Measurements from ENCODE around the gene FAM151A. TPM values are rescaled to one million over a fixed set of nuclear protein-coding genes. Genes with fewer than 3 reads are reported as not detected.
A peak's percentile ranks its signal among the peaks of the same experiment; 100 is the strongest.

The FAM151A gene
- total and polyA plus RNA-seq, 5 donors from 2014 or later = not detected

DNA sequence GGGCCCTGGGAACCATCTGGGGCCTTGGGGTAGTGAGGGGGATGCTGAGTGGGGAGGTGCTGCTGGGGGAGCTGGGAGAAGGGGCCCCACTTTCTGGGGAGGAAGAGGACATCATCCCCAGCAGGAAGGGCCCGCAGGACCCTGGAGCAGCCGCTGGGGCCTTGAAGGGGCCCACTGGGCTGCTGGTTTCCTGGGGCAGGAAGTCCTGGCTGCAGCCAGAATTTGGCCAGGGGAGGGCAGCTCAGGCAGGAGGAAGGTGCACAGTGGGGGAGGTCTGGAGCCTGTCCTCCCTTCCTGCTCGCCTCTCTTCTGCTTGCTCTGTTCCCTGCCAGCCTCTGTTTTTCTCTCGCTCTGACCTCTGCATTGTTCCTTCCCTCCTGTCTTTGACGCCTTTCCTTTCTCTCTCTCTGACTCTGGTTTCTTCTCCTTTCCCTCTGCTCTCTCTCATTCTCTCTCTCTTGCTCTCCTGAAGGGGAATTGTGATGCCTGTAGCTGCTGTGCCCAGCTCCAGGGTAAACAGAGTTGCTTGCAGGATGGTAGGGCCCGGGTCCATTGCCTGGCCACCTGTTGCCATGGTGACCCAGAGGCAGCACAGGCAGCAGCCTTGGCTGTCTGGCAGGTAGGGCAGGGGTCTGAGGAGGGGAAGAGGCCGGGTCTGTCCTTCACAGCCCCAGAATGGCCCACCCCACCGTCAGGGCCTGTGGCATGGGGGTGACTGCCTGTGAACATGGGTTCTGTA lies 51.4 kb downstream of the FAM151A start:
- no peak for DNase-seq

DNA sequence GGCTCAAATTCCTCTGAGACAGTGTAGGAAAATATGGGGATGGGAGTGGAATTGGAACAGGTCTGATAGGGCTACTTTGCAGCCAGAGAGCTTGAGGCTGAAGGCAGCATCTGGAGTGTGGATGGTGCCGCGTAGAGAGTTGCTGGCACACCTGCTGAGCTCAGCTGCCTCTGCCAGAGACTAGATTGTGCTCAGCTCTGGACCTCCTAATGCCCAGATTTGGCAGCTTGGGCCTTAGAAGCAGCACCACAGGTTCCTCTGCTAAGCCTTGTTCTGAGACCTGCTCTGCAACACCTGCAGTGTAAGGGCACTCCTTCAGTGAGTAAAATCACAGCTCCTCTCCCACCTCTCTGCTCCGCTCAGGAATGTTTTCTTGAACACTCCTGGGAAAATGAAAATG lies 52.0 kb downstream of the FAM151A start:
- Histone ChIP-seq H3K9me3 (ENCODE audit: control insufficient read depth in 2 of 2, low read length in 2 of 2) (no peaks in the 10 kb centered on the region), H3K4me1 (ENCODE audit: control insufficient read depth, insufficient read depth, low read length, poor library complexity, severe bottlenecking) (no peaks in the 10 kb centered on the region), H3K27ac (ENCODE audit: insufficient read depth, low read length, poor library complexity, severe bottlenecking) (no peak overlapping the region), H3K27me3 (ENCODE audit: control insufficient read depth, insufficient read depth, low read length) (no peaks in the 10 kb centered on the region), H3K4me3 (ENCODE audit: low read depth, low read length) (no peak overlapping the region), H3K36me3 (ENCODE audit: control insufficient read depth, insufficient read depth, low read length) (no peaks in the 10 kb centered on the region)
- Mint-ChIP-seq H3K4me3 (no peak overlapping the region), H3K36me3 (no peaks in the 10 kb centered on the region), H3K27me3 (no peaks in the 10 kb centered on the region), H3K27ac (no peak overlapping the region), H3K9me3 (no peaks in the 10 kb centered on the region), H3K4me1 (peaks cover 0 to 5% (median 0%) of the 10 kb centered on the region in 4 donors)
- DNase-seq = no peak
- no peak for ATAC-seq (ENCODE audit: low read depth in 2 of 2)

More for the DNA sequence above, 51.4 kb downstream of the FAM151A start:
- Mint-ChIP-seq H3K4me1 (peaks cover 0 to 5% (median 0%) of the 10 kb centered on the region in 4 donors), H3K4me3 (no peak overlapping the region), H3K9me3 (no peaks in the 10 kb centered on the region), H3K27ac (no peak overlapping the region), H3K27me3 (no peaks in the 10 kb centered on the region), H3K36me3 (no peaks in the 10 kb centered on the region)
- ATAC-seq (ENCODE audit: low read depth in 2 of 2) = no peak
- H3K36me3 ChIP-seq (ENCODE audit: control insufficient read depth, insufficient read depth, low read length) = no peaks in the 10 kb centered on the region
- H3K27ac ChIP-seq (ENCODE audit: insufficient read depth, low read length, poor library complexity, severe bottlenecking) = no peak overlapping the region
- H3K27me3 ChIP-seq (ENCODE audit: control insufficient read depth, insufficient read depth, low read length) = no peaks in the 10 kb centered on the region
- no peaks in the 10 kb centered on the region for H3K9me3 ChIP-seq (ENCODE audit: control insufficient read depth in 2 of 2, low read length in 2 of 2)
- H3K4me3 ChIP-seq (ENCODE audit: low read depth, low read length) = no peak overlapping the region
- H3K4me1 ChIP-seq (ENCODE audit: control insufficient read depth, insufficient read depth, low read length, poor library complexity, severe bottlenecking) = no peaks in the 10 kb centered on the region

DNA sequence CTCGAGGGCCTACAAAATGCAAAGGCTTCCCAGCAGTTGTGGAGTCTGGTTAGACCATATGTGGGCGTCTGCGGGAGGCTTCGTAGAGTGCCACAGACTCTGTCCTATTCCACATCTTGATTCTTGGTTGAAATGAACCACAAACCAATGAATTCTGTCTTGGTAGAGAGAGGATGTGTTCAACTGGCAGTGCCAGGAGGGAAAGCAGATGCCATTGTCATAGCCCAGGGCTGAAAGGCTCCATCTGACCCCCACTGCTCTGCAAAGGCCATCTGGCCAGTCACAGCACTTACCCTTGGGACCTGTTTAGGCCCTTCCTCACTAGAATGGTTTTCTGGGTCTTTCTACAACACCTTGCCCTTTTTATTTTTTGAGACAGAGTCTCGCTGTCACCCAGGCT lies 53.2 kb downstream of the FAM151A start:
- DNase-seq (no peak), ATAC-seq (ENCODE audit: low read depth in 2 of 2) (no peak)
- Histone ChIP-seq H3K9me3 (ENCODE audit: control insufficient read depth in 2 of 2, low read length in 2 of 2) (no peaks in the 10 kb centered on the region), H3K4me1 (ENCODE audit: control insufficient read depth, insufficient read depth, low read length, poor library complexity, severe bottlenecking) (no peaks in the 10 kb centered on the region), H3K27me3 (ENCODE audit: control insufficient read depth, insufficient read depth, low read length) (no peaks in the 10 kb centered on the region), H3K4me3 (ENCODE audit: low read depth, low read length) (no peak overlapping the region), H3K27ac (ENCODE audit: insufficient read depth, low read length, poor library complexity, severe bottlenecking) (no peak overlapping the region), H3K36me3 (ENCODE audit: control insufficient read depth, insufficient read depth, low read length) (no peaks in the 10 kb centered on the region)
- no peak overlapping the region for H3K27ac Mint-ChIP-seq
- H3K4me3 Mint-ChIP-seq = no peak overlapping the region
- H3K36me3 Mint-ChIP-seq = no peaks in the 10 kb centered on the region
- H3K27me3 Mint-ChIP-seq = no peaks in the 10 kb centered on the region
- H3K4me1 Mint-ChIP-seq = peaks cover 0 to 5% (median 0%) of the 10 kb centered on the region in 4 donors
- H3K9me3 Mint-ChIP-seq = no peaks in the 10 kb centered on the region

DNA sequence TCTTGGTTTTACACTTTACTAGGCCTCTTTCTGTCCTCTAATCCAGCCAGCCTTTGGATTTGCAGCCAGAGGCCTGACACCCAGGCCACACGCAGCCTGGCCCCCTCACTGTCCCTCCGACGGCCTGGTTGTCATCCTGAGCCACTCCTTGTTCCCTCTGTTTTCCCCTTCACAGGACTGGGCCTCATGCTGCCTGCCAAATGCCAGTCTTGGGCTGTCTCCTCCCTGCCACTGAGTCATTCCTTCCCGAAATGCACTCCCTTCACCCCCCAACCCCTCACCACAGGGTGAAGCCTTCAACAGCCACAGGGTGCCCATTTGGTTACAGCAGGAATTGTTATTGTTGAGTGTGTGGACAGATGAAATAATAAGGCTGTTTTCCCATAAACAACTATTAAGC lies 54.0 kb downstream of the FAM151A start:
- DNase-seq (no peak), ATAC-seq (ENCODE audit: low read depth in 2 of 2) (no peak)
- Histone ChIP-seq H3K9me3 (ENCODE audit: control insufficient read depth in 2 of 2, low read length in 2 of 2) (no peaks in the 10 kb centered on the region), H3K27me3 (ENCODE audit: control insufficient read depth, insufficient read depth, low read length) (no peaks in the 10 kb centered on the region), H3K36me3 (ENCODE audit: control insufficient read depth, insufficient read depth, low read length) (no peaks in the 10 kb centered on the region), H3K27ac (ENCODE audit: insufficient read depth, low read length, poor library complexity, severe bottlenecking) (no peak overlapping the region), H3K4me1 (ENCODE audit: control insufficient read depth, insufficient read depth, low read length, poor library complexity, severe bottlenecking) (no peaks in the 10 kb centered on the region), H3K4me3 (ENCODE audit: low read depth, low read length) (no peak overlapping the region)
- H3K4me3 Mint-ChIP-seq = no peak overlapping the region
- no peaks in the 10 kb centered on the region for H3K36me3 Mint-ChIP-seq
- H3K27me3 Mint-ChIP-seq = no peaks in the 10 kb centered on the region
- no peaks in the 10 kb centered on the region for H3K9me3 Mint-ChIP-seq
- peaks cover 0 to 5% (median 2%) of the 10 kb centered on the region in 4 donors for H3K4me1 Mint-ChIP-seq
- peak overlapping the region in 1 of 3 donors; percentile 21 for H3K27ac Mint-ChIP-seq

DNA sequence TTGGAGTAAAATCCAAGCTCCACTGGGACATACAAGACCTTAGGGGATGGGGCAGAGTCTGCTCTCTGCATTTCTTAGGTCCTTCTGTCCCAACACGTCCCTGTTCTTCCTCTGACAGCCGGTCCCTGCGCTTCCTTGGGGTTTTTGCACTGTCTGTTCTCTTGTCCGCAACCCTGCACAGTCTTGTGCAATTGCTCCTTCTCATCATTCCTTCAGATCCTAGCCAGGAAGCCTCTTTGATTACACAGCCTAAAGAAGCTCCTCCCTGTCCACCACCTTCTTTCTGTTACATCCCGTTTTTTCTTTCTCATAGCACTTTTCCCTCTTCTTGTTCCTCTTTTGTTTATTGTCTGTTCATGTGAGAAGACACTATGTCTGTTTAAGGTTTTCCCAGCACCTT lies 55.4 kb downstream of the FAM151A start:
- H3K4me1 ChIP-seq (ENCODE audit: control insufficient read depth, insufficient read depth, low read length, poor library complexity, severe bottlenecking) = no peaks in the 10 kb centered on the region
- Mint-ChIP-seq H3K4me3 (no peak overlapping the region), H3K4me1 (peaks cover 0 to 6% (median 2%) of the 10 kb centered on the region in 4 donors), H3K9me3 (no peaks in the 10 kb centered on the region), H3K36me3 (no peaks in the 10 kb centered on the region), H3K27me3 (no peaks in the 10 kb centered on the region), H3K27ac (peak overlapping the region in 1 of 3 donors; percentile 58)
- ATAC-seq (ENCODE audit: low read depth in 2 of 2) = no peak
- H3K36me3 ChIP-seq (ENCODE audit: control insufficient read depth, insufficient read depth, low read length) = no peaks in the 10 kb centered on the region
- DNase-seq = no peak
- no peaks in the 10 kb centered on the region for H3K27me3 ChIP-seq (ENCODE audit: control insufficient read depth, insufficient read depth, low read length)
- no peaks in the 10 kb centered on the region for H3K9me3 ChIP-seq (ENCODE audit: control insufficient read depth in 2 of 2, low read length in 2 of 2)
- H3K4me3 ChIP-seq (ENCODE audit: low read depth, low read length) = no peak overlapping the region
- no peak overlapping the region for H3K27ac ChIP-seq (ENCODE audit: insufficient read depth, low read length, poor library complexity, severe bottlenecking)

DNA sequence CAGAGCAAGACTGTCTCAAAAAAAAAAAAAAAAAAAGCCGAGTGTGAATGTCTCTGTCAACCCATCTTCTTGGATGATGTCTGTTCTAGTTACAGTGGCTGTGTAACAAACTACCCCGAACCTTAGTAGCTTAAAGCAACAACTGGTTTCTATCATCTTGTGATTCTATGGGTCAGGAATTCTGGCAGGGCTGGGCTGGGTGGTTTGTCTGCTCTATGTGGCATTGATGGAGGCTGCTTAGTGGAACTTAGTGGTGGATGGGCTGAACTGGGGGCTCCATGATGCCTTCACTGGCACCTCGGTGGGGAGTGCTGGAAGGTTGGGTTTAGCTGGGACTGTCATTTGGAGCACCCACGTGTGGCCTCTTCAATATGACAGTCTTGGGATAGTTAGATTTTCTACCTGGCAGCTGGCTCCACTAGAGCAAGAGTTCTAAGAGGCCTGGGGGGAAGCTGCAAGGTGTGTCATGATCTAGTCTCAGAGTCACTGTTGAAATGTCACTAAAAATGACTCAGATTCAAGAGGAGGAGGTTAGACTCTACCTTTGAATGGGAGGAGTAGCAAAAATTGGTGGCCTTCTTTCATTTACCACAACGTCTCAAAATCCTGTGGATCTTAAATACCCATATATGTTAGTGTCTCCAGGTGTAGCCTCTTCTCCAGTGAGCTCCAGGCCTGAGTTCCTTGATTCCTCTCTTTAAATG lies 56.7 kb downstream of the FAM151A start:
- H3K4me1 Mint-ChIP-seq = peaks cover 0 to 6% (median 2%) of the 10 kb centered on the region in 4 donors
- DNase-seq (no peak), ATAC-seq (ENCODE audit: low read depth in 2 of 2) (no peak)
- H3K36me3 ChIP-seq (ENCODE audit: control insufficient read depth, insufficient read depth, low read length) = no peaks in the 10 kb centered on the region
- no peaks in the 10 kb centered on the region for H3K9me3 Mint-ChIP-seq
- no peaks in the 10 kb centered on the region for H3K36me3 Mint-ChIP-seq
- H3K4me1 ChIP-seq (ENCODE audit: control insufficient read depth, insufficient read depth, low read length, poor library complexity, severe bottlenecking) = no peaks in the 10 kb centered on the region
- no peaks in the 10 kb centered on the region for H3K9me3 ChIP-seq (ENCODE audit: control insufficient read depth in 2 of 2, low read length in 2 of 2)
- H3K27me3 Mint-ChIP-seq = no peaks in the 10 kb centered on the region
- H3K27ac ChIP-seq (ENCODE audit: insufficient read depth, low read length, poor library complexity, severe bottlenecking) = no peak overlapping the region
- H3K4me3 ChIP-seq (ENCODE audit: low read depth, low read length) = no peak overlapping the region
- H3K27ac Mint-ChIP-seq = no peak overlapping the region
- no peaks in the 10 kb centered on the region for H3K27me3 ChIP-seq (ENCODE audit: control insufficient read depth, insufficient read depth, low read length)
- no peak overlapping the region for H3K4me3 Mint-ChIP-seq

DNA sequence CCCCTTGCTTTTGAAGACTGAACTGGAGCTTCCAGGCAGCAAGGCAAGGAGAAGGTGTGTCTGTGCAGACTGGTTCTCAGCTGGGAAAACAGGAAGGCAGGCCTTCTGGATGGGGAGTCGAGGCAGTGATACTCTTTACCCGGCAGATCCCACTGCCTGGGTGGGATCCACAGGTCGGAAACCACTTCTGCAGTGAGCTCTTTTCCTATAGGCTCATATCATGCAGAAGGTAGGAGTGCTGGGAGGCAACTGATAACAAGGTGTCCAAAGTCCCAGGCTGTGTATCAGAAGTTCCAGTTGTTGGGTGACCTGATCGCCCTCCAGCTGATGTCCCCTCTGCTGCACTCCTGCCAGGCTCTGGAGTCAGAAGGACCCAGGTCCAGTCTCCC lies 58.2 kb downstream of the FAM151A start:
- H3K36me3 Mint-ChIP-seq = no peaks in the 10 kb centered on the region
- no peak overlapping the region for H3K4me3 Mint-ChIP-seq
- peaks cover 0 to 6% (median 2%) of the 10 kb centered on the region in 4 donors for H3K4me1 Mint-ChIP-seq
- Histone ChIP-seq H3K9me3 (ENCODE audit: control insufficient read depth in 2 of 2, low read length in 2 of 2) (no peaks in the 10 kb centered on the region), H3K36me3 (ENCODE audit: control insufficient read depth, insufficient read depth, low read length) (no peaks in the 10 kb centered on the region), H3K4me1 (ENCODE audit: control insufficient read depth, insufficient read depth, low read length, poor library complexity, severe bottlenecking) (no peaks in the 10 kb centered on the region), H3K27ac (ENCODE audit: insufficient read depth, low read length, poor library complexity, severe bottlenecking) (no peak overlapping the region), H3K27me3 (ENCODE audit: control insufficient read depth, insufficient read depth, low read length) (no peaks in the 10 kb centered on the region), H3K4me3 (ENCODE audit: low read depth, low read length) (no peak overlapping the region)
- no peak overlapping the region for H3K27ac Mint-ChIP-seq
- no peak for DNase-seq
- H3K9me3 Mint-ChIP-seq = no peaks in the 10 kb centered on the region
- H3K27me3 Mint-ChIP-seq = no peaks in the 10 kb centered on the region
- ATAC-seq (ENCODE audit: low read depth in 2 of 2) = no peak
